ENCODE results near the gene MAMLD1.

Gene MAMLD1

DNA sequence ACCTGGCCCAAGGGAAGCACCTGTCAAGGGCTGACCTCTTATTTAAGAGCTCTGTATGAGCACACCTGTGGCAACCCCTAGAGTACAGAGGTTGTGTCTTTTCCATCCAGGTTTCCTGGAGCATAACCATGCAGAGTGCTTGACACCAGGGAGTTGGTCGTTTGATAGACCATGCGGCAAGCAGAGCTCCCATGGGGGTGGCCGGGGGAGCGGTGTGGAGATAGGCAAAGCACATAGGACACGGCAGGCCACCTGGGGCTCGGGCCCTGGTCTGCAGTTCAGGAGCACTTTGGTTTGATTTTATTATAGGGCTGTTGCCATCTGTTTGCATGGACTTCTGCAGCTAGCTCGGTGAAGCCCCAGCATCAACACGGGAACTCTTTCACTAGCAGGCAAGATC, 110.3 kb downstream of the MAMLD1 start:
- Histone ChIP-seq H3K9me3 (ENCODE audit: control insufficient read depth, low read length) (no peaks in the 10 kb centered on the region), H3K9ac (ENCODE audit: low read length) (no peak overlapping the region), H3K36me3 (ENCODE audit: control insufficient read depth, insufficient read depth, low read length) (no peaks in the 10 kb centered on the region), H3K4me1 (ENCODE audit: control insufficient read depth, insufficient read depth, low read length) (no peaks in the 10 kb centered on the region), H3K4me3 (ENCODE audit: low read length) (no peak overlapping the region), H3K27me3 (ENCODE audit: control insufficient read depth, insufficient read depth, low read length) (no peaks in the 10 kb centered on the region)

DNA sequence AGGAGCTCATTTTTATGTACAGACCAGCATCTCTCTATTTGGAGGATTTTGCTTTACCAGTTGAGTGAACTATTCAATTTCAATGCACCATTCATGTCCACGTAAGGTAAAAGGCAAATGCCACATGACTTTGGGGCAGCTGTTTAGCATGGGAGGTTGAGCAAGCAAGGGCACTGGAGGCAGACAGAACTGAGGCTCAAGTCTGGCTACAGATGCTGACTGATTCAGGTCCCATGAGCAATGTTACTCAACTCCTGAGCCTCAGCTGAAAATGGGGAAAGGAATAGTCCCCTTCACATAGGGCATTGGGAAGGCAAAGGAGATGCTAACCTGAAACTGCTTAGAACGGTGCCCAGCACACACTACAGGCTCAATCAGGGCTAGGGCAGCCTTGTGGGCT, 112.3 kb downstream of the MAMLD1 start:
- Histone ChIP-seq H3K27me3 (ENCODE audit: control insufficient read depth, insufficient read depth, low read length) (no peaks in the 10 kb centered on the region), H3K9me3 (ENCODE audit: control insufficient read depth, low read length) (no peaks in the 10 kb centered on the region), H3K9ac (ENCODE audit: low read length) (no peak overlapping the region), H3K4me1 (ENCODE audit: control insufficient read depth, insufficient read depth, low read length) (no peaks in the 10 kb centered on the region), H3K4me3 (ENCODE audit: low read length) (no peak overlapping the region), H3K36me3 (ENCODE audit: control insufficient read depth, insufficient read depth, low read length) (no peaks in the 10 kb centered on the region)

DNA sequence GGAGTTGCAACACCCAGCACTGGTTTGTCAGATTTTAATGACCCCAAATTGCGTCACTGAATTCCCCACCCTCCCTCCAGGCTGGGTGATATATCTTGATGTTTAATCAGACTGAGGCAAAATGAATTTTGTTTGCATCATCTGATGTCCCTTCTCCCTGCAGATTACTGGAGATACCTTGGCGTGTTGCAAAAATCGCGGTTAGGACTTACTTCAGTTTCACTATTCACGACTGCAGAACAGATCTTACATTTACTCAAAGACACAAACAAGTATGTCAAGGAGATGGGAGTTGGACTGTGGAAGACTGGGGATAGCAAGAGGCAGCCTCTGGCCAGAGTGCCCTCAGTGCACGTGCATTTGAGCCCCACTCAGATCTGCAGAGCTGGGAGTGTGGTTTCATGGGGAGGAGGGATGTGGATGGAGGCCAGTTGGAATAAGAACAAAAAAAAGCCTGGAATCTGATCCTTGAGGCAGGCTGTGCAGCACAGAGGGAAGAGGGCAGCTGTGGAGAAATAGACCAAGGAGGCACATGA, 113.1 kb downstream of the MAMLD1 start:
- Histone ChIP-seq H3K4me1 (ENCODE audit: control insufficient read depth, insufficient read depth, low read length) (no peaks in the 10 kb centered on the region), H3K4me3 (ENCODE audit: low read length) (no peak overlapping the region)

DNA sequence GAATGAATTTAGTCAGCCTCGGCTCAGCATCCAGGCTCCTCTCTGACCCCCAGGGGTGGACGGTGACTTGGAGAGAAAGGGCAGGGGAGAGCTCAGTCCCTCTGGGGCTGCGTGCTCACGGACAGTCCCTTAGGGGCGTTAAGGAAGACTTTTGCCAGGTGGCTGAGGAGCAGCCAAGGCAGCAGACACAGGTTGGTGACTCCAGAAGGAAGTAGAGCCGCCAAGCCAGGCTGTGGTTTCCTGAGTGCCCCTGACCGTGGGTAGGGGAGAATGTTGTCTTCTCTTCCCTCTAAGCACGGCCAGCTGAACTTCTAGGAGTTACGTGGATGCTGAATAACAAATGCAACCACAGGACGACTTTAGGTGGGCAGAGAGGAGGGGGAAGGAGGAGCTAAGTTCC, 114.3 kb downstream of the MAMLD1 start:
- H3K4me1 ChIP-seq (ENCODE audit: control insufficient read depth, insufficient read depth, low read length), result no peaks in the 10 kb centered on the region
- H3K9ac ChIP-seq (ENCODE audit: low read length), result no peak overlapping the region
- no peaks in the 10 kb centered on the region for H3K36me3 ChIP-seq (ENCODE audit: control insufficient read depth, insufficient read depth, low read length)
- no peaks in the 10 kb centered on the region for H3K27me3 ChIP-seq (ENCODE audit: control insufficient read depth, insufficient read depth, low read length)
- no peak overlapping the region for H3K4me3 ChIP-seq (ENCODE audit: low read length)
- H3K9me3 ChIP-seq (ENCODE audit: control insufficient read depth, low read length), result no peaks in the 10 kb centered on the region

More for the DNA sequence above, 113.1 kb downstream of the MAMLD1 start:
- Histone ChIP-seq H3K9me3 (ENCODE audit: control insufficient read depth, low read length) (no peaks in the 10 kb centered on the region), H3K27me3 (ENCODE audit: control insufficient read depth, insufficient read depth, low read length) (no peaks in the 10 kb centered on the region), H3K9ac (ENCODE audit: low read length) (no peak overlapping the region), H3K36me3 (ENCODE audit: control insufficient read depth, insufficient read depth, low read length) (no peaks in the 10 kb centered on the region)

DNA sequence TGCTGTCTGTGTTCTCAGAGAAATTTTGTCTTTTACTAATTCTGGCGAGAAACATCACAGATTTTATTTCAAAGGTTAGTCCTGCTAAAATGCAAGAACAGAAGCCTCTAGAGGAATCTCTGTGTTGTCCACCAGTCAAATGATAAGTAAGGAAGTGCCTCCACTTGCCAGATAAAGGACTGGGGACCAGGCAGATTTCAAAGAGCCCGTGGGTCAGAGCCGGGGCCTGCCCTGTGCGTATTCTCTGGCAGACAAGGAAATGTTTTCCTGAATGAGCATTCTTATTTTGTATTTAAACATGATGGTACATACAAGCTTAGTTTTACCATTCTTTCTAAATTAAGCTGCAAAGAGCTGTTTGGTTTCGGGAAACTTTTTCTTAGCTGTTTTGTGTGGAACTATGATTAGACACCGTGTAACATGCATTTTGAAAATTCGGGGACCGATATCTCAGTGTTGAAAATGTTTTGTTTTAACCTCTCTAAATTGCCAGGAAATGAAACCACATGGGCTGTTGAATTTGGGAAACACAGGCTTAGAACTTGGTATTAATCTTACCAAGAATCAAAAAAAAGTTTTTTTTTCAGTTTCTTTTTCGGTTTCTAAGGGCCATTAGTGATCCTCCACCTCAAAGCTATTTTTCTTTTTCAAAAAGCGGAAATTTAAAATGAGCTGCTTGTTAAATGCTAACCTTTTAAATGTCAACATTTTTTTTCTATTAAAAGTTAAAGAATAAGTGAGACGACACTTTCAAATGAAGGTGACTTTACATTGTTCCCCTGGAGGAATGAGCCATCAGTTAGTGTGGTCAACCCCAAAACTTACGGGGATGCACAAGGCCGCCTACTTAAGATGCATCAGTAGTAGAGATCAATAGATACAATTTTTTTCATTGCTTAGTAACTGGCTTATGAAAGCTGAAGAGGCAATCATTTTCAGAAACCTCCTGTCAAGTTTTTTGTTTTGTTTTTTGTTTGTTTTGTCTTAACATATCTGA, 115.7 kb downstream of the MAMLD1 start:
- Histone ChIP-seq H3K9me3 (ENCODE audit: control insufficient read depth, low read length) (no peaks in the 10 kb centered on the region), H3K36me3 (ENCODE audit: control insufficient read depth, insufficient read depth, low read length) (no peaks in the 10 kb centered on the region), H3K9ac (ENCODE audit: low read length) (no peak overlapping the region), H3K4me3 (ENCODE audit: low read length) (no peak overlapping the region), H3K27me3 (ENCODE audit: control insufficient read depth, insufficient read depth, low read length) (no peaks in the 10 kb centered on the region), H3K4me1 (ENCODE audit: control insufficient read depth, insufficient read depth, low read length) (peaks cover 3% of the 10 kb centered on the region)

DNA sequence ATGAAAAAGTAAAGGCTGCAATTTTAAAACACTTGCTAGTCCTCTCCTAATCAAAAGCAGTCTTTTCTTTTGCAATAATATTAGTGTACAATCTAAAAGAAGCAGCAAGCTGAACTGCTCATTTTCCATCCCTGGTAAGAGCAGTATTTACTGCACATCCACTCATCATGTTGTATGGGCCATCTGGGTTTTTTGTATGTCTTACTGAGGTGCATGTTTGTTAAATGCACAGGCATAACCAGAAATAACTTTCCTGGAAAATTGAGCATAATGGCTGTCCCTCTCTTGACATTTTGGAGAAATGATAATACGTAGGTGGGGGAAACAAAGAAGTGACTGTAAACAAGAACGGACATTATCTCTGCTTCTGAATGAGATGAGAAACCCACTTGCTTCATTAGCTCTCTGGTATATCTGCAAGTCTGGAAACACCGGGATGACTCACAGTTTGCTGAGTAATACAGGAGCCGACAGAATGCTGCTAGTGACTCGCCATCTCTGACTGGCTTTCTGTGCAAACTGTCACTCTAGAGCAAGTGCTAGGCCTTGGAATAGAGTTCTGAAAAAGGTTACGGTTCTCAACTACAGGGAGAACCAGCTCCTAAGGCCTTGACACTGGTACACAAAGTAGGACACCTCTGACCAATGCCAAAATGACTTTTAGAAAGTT, 119.6 kb downstream of the MAMLD1 start:
- Histone ChIP-seq H3K4me1 (ENCODE audit: control insufficient read depth, insufficient read depth, low read length) (peaks cover 3% of the 10 kb centered on the region), H3K9me3 (ENCODE audit: control insufficient read depth, low read length) (no peaks in the 10 kb centered on the region), H3K4me3 (ENCODE audit: low read length) (no peak overlapping the region), H3K9ac (ENCODE audit: low read length) (no peak overlapping the region), H3K27me3 (ENCODE audit: control insufficient read depth, insufficient read depth, low read length) (no peaks in the 10 kb centered on the region), H3K36me3 (ENCODE audit: control insufficient read depth, insufficient read depth, low read length) (no peaks in the 10 kb centered on the region)

DNA sequence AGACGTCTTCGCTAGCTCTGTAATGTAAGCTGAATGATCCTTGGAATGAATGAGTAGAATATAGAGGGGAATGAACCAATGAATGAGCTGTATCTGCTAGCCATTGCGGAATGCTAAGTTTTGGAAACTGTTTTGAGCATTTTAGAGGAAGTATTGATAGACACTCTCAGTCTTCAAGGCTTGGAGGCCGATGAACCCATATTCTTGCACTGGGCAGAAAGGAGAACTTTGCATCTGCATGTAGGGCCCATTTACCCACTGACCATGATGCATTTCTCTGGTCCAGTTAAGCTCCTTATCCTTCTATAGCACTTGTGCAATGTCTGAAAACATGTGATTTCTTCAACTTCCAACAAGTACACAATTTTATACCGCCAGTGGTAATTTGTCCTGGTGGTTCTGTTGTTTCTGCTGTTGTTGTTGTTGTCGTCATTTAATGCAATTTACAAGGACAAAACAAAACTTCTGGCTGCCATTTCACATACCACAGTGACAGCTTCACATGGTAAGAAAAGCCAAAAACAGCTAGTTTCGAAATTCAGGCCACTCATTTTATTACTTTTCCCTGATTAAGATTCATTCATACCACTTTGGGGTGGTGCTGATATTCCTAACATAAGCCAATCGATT, 120.4 kb downstream of the MAMLD1 start:
- Histone ChIP-seq H3K9ac (ENCODE audit: low read length) (no peak overlapping the region), H3K4me3 (ENCODE audit: low read length) (no peak overlapping the region), H3K9me3 (ENCODE audit: control insufficient read depth, low read length) (no peaks in the 10 kb centered on the region), H3K36me3 (ENCODE audit: control insufficient read depth, insufficient read depth, low read length) (no peaks in the 10 kb centered on the region), H3K27me3 (ENCODE audit: control insufficient read depth, insufficient read depth, low read length) (no peaks in the 10 kb centered on the region), H3K4me1 (ENCODE audit: control insufficient read depth, insufficient read depth, low read length) (peaks cover 3% of the 10 kb centered on the region)

DNA sequence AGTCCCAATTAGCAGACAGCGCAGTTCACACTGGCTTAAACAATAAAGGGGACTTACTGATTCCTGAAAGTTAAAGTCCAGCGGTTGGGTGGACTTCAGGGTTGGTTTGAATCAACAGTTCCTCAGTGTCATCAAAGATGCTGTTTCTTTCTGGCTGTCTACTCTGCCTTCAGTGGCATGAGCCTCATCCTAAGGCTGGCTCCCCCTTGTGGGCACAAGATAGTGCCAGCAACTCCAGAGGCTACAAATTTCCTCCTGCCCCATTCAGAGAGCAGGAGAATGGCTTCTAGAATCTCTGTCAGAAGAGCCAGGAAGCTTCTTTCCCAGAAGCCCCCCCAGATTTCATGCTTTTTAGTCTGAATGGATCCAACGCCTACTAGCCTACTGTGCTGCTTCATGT, 122.9 kb downstream of the MAMLD1 start:
- Histone ChIP-seq H3K4me3 (ENCODE audit: low read length) (no peak overlapping the region), H3K9ac (ENCODE audit: low read length) (no peak overlapping the region), H3K9me3 (ENCODE audit: control insufficient read depth, low read length) (no peaks in the 10 kb centered on the region), H3K4me1 (ENCODE audit: control insufficient read depth, insufficient read depth, low read length) (peaks cover 3% of the 10 kb centered on the region), H3K36me3 (ENCODE audit: control insufficient read depth, insufficient read depth, low read length) (no peaks in the 10 kb centered on the region), H3K27me3 (ENCODE audit: control insufficient read depth, insufficient read depth, low read length) (no peaks in the 10 kb centered on the region)

DNA sequence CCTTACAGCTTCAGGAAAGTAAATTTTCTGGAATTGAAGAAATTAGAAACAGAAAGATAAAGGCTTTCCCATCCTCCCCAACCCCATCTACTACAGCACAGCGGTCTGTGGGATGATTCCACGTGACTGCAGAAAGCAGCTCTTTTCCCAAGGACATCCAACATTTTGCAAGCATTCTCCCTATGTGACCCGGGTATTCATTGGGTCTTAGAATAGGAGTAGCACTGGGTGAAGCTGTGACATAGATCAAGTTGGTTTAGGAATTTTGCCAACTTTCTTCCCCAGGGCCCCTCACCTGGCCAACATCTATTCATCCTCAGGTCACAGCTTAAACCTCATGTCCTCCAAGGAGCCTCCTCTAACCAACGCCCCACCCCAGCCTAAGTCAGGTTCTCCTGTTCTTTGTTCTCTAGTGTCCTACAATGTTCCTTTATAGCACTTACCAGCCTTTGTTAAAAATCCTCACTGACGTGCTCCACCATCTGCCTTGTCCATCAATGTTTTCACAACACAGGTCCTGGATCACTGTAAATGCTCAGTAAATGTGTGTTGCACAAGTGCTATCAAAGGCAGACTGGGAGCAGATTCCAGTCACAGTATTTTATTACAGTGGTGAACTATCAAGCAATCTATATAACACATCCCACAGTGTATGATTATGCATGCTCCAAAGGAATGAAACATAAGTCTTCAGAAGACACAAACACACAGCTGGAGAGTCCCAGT, 124.4 kb downstream of the MAMLD1 start:
- no peak overlapping the region for H3K4me3 ChIP-seq (ENCODE audit: low read length)
- H3K9ac ChIP-seq (ENCODE audit: low read length), result no peak overlapping the region
- no peaks in the 10 kb centered on the region for H3K36me3 ChIP-seq (ENCODE audit: control insufficient read depth, insufficient read depth, low read length)
- H3K9me3 ChIP-seq (ENCODE audit: control insufficient read depth, low read length), result no peaks in the 10 kb centered on the region
- H3K4me1 ChIP-seq (ENCODE audit: control insufficient read depth, insufficient read depth, low read length), result peaks cover 3% of the 10 kb centered on the region
- H3K27me3 ChIP-seq (ENCODE audit: control insufficient read depth, insufficient read depth, low read length), result no peaks in the 10 kb centered on the region

DNA sequence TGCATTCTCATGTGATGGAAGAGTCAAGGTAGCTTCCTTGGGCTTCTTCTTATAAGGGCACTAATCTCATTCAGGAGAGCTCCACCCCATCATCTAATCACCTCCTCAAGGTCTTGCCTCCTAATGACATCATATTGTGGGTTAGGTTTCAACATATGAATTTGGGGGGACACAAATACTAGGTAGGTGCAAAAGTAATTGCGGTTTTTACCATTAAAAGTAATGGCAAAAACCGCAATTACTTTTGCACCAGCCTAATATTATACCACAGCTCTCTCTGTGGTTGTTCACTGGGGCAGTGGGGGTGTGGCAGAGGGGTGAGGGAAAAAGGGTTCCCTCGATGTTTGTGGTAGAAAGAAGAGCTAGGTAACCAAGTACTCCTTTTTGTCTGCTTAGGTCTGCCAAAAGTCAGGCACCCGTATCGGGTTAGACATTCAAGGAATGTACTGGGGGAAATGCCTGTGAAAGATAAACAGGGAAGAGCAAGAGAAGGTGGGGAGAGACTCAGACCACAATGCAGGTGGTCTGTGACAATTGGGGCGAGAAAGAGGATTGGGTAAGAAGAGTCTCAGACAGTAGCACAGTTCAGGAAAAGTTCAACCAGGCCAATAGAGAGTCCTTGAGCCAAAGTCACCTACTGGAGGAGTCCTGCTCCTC, 126.4 kb downstream of the MAMLD1 start:
- Histone ChIP-seq H3K36me3 (ENCODE audit: control insufficient read depth, insufficient read depth, low read length) (no peaks in the 10 kb centered on the region), H3K27me3 (ENCODE audit: control insufficient read depth, insufficient read depth, low read length) (no peaks in the 10 kb centered on the region), H3K4me3 (ENCODE audit: low read length) (no peak overlapping the region), H3K9ac (ENCODE audit: low read length) (no peak overlapping the region), H3K9me3 (ENCODE audit: control insufficient read depth, low read length) (no peaks in the 10 kb centered on the region), H3K4me1 (ENCODE audit: control insufficient read depth, insufficient read depth, low read length) (no peaks in the 10 kb centered on the region)

DNA sequence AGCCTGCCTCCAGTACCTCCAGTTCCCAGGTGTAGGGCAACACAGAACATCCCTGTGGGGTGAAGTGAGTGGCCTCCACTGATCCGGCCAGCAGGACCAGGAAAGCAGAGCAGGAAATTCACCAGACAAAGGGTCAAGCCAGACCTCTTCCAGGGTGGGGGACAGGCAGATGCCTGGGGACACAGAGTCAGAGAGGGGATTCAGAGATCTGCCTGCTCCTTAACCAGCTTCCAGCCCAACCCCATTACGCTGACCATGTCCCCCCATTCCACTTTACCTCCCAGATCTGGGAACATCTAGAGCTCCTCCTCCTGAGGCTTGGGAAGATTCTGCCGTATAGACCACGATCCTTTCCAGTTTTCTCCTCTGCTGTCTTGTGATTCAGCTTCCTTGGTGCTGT, 132.4 kb downstream of the MAMLD1 start:
- Histone ChIP-seq H3K4me1 (ENCODE audit: control insufficient read depth, insufficient read depth, low read length) (no peaks in the 10 kb centered on the region), H3K4me3 (ENCODE audit: low read length) (no peak overlapping the region), H3K27me3 (ENCODE audit: control insufficient read depth, insufficient read depth, low read length) (no peaks in the 10 kb centered on the region), H3K9me3 (ENCODE audit: control insufficient read depth, low read length) (no peaks in the 10 kb centered on the region), H3K9ac (ENCODE audit: low read length) (no peak overlapping the region), H3K36me3 (ENCODE audit: control insufficient read depth, insufficient read depth, low read length) (no peaks in the 10 kb centered on the region)

All from mucosa of stomach (tissue), 1 donor.